Heart right ventricle (tissue), 16 donors: Measurements from ENCODE around the gene NCAM1. TPM values are rescaled to one million over a fixed set of nuclear protein-coding genes. Genes with fewer than 3 reads are reported as not detected.

ENCODE experiments used
- ATAC-seq, 8 donors: fragments of 200-7000 bp; cut with Tn5 transposase; one replicate each; pipeline ENCODE4 v1.9.1; 2020; ENCODE audit warnings: mild to moderate bottlenecking in 8 of 8, moderate library complexity in 8 of 8, moderate number of reproducible peaks in 1 of 8
- DNase-seq, 2 donors: peaks; one replicate each; pipeline ENCODE4 v3.0.0-alpha.2; 2020
- H3K27ac ChIP-seq, 10 donors: fragments of 200-600 bp; sonication (generic) in 2 of 10; one replicate each; pipeline versions ENCODE4 v1.5.0 to v1.8.0; 2020 to 2022; ENCODE audit warnings: mild to moderate bottlenecking in 3 of 10
- H3K27me3 ChIP-seq, 7 donors: fragments of 200-600 bp; one replicate each; pipeline ENCODE4 v1.8.0; 2021 to 2022; ENCODE audit warnings: mild to moderate bottlenecking in 2 of 7
- H3K36me3 ChIP-seq, 9 donors: fragments of 200-600 bp; sonication (generic) in 1 of 9; one replicate each; pipeline versions ENCODE4 v1.5.0 to v1.8.0; 2020 to 2022; ENCODE audit warnings: mild to moderate bottlenecking in 2 of 9
- H3K4me1 ChIP-seq, 9 donors: fragments of 200-600 bp; sonication (generic) in 1 of 9; one replicate each; pipeline versions ENCODE4 v1.5.0 to v1.8.0; 2020 to 2022; ENCODE audit warnings: mild to moderate bottlenecking in 4 of 9
- H3K4me3 ChIP-seq, 10 donors: fragments of 200-600 bp; sonication (generic) in 2 of 10; one replicate each; pipeline versions ENCODE4 v1.5.0 to v1.8.0; 2020 to 2022; ENCODE audit warnings: mild to moderate bottlenecking in 7 of 10, moderate library complexity in 2 of 10
- H3K9me3 ChIP-seq, 11 donors: fragments of 200-600 bp in 10 of 11; sonication (generic) in 2 of 11; one replicate each; pipeline versions ENCODE4 v1.5.0 to v1.8.0; 2013 to 2022; ENCODE audit warnings: mild to moderate bottlenecking in 2 of 11, control low read depth in 1 of 11, moderate library complexity in 1 of 11
- CTCF ChIP-seq, 9 donors: fragments of 200-600 bp; sonication (generic) in 2 of 9; IDR thresholded peaks; one replicate each; pipeline versions ENCODE4 v1.5.0 to v1.8.0; 2021 to 2022; ENCODE audit warnings: antibody characterized with exemption in 9 of 9, mild to moderate bottlenecking in 5 of 9, moderate library complexity in 1 of 9
- WGBS, 2 donors: extraction: QIAGEN DNeasy Blood & Tissue Kit; methylation state at CpG; one replicate each; pipeline ENCODE4 v1.1.7; 2013; ENCODE audit warnings: inconsistent platforms in 1 of 2; 5-methylcytosine and 5-hydroxymethylcytosine counted together
- intact Hi-C, 10 donors: fragments of 100-400 bp; cut with DNase I; formaldehyde crosslinking; loops; one replicate each; pipeline versions ENCODE4 v1.11.1 to v1.14.2; 2022
- polyA plus RNA-seq, 2 donors: library from polyadenylated mRNA; stranded (reverse); fragments of 200-250 nt; gene quantifications; one replicate each; pipeline ENCODE4 v1.2.3, GENCODE V29; 2013
- total RNA-seq, 10 donors: library from RNA; stranded (reverse); fragmentation: NEBNext Ultra II Directional in 3 of 10; extraction: Animal tissue kit (Norgen Biotek cat#: 25700) in 3 of 10; gene quantifications; one replicate each; pipeline versions ENCODE4 v1.2.1 to v1.2.4, GENCODE V29; 2021 to 2023
- donor health status: Arrhythmogenic right ventricular cardiomyopathy.
- donor health status: ischemic (EF 13 %, LVEDD 7.1; RV severe dilation, severe dysfunction).
- donor health status: healthy with polysubstance abuse.
- donor health status: DM: no; HTN: yes; CAD: no.
- donor health status: DM: no; HTN: no; CAD: no.
- donor health status: ischemic (EF 25% LVEDD 6.9; RV normal size, moderate dysfunction).
- donor health status: ischemic (EF 25% LVEDD 5.7; RV mildly dilated, moderate dysfunction).
- donor health status: healthy.
- donor health status: DM: yes; HTN: yes; CAD: no.
- donor health status: Ischemic cardiomyopathy.
- donor health status: ischemic (EF 35%, LVEDD 5.7; RV mildly dilated, moderate dysfunction).
- donor health status: nonischemic (EF 11% LVEDD 7.7; RV severe dilation, severe dysfunction).
- donor health status: DM: yes; HTN: yes; CAD: no.
- donor health status: PGD.
- donor health status: ischemic (EF 29% LVEDD 5.4; RV normal size, mild dysfunction).
- donor health status: nonischemic (EF 23%, LVEDD 6.1; RV moderate dilation, normal function).

NCAM1 gene
- total and polyA plus RNA-seq, 12 donors: 76.8 to 454 (median 328) TPM

GRCh38 chr11:113035708-113036107 lies 74.5 kb downstream of the NCAM1 start:
- no peaks in the 10 kb centered on the region for H3K9me3 ChIP-seq
- H3K27ac ChIP-seq: no peak overlapping the region
- ATAC-seq (peak in 1 of 8 donors; percentile 17), DNase-seq (no peak)
- H3K4me3 ChIP-seq: no peak overlapping the region
- H3K27me3 ChIP-seq: no peaks in the 10 kb centered on the region
- no peak for TF ChIP-seq CTCF (IDR thresholded peaks at IDR 0.05)
- WGBS, 2 donors: 78% methylated on average over 3 of the region's 3 CpGs
- intact Hi-C loops: no loop called here
- peaks cover 0 to 15% (median 0%) of the 10 kb centered on the region in 9 donors for H3K4me1 ChIP-seq
- no peaks in the 10 kb centered on the region for H3K36me3 ChIP-seq

GRCh38 chr11:113043698-113044097 lies 82.5 kb downstream of the NCAM1 start:
- no peak overlapping the region for H3K4me3 ChIP-seq
- H3K27ac ChIP-seq: no peak overlapping the region
- DNase-seq: no peak
- no peaks in the 10 kb centered on the region for H3K27me3 ChIP-seq
- no peak for TF ChIP-seq CTCF (IDR thresholded peaks at IDR 0.05)
- ATAC-seq: no peak
- WGBS, 2 donors: 77 to 84% methylated on average over 5 of the region's 5 CpGs
- intact Hi-C loops: no loop called here
- H3K36me3 ChIP-seq: no peaks in the 10 kb centered on the region
- peaks cover 0 to 3% (median 0%) of the 10 kb centered on the region in 11 donors for H3K9me3 ChIP-seq
- no peaks in the 10 kb centered on the region for H3K4me1 ChIP-seq

- H3K27ac ChIP-seq: no peak overlapping the region
- H3K36me3 ChIP-seq: no peaks in the 10 kb centered on the region
- no peak overlapping the region for H3K4me3 ChIP-seq
- peaks cover 0 to 3% (median 0%) of the 10 kb centered on the region in 9 donors for H3K4me1 ChIP-seq
- no peaks in the 10 kb centered on the region for H3K27me3 ChIP-seq
- ATAC-seq: no peak
- peaks cover 0 to 3% (median 0%) of the 10 kb centered on the region in 11 donors for H3K9me3 ChIP-seq
- DNase-seq: no peak
- 81 to 85% methylated on average over 15 of the region's 15 CpGs for WGBS, 2 donors
- intact Hi-C loops: no loop called here
- TF ChIP-seq CTCF (IDR thresholded peaks at IDR 0.05): no peak
Observed at GRCh38 chr11:113045146-113045545, 83.9 kb downstream of the NCAM1 start.

- Histone ChIP-seq H3K4me1 (peaks cover 0 to 3% (median 0%) of the 10 kb centered on the region in 9 donors), H3K36me3 (no peaks in the 10 kb centered on the region), H3K4me3 (no peak overlapping the region), H3K27ac (no peak overlapping the region), H3K9me3 (peaks cover 0 to 7% (median 0%) of the 10 kb centered on the region in 11 donors), H3K27me3 (no peaks in the 10 kb centered on the region)
- ATAC-seq (no peak), DNase-seq (no peak)
- intact Hi-C loops: no loop called here
- 65 to 75% methylated on average over 2 of the region's 2 CpGs for WGBS, 2 donors
- TF ChIP-seq CTCF (IDR thresholded peaks at IDR 0.05): no peak
Observed at GRCh38 chr11:113046866-113047265, 85.6 kb downstream of the NCAM1 start.
